Cardiac muscle cell (in vitro differentiated cells and primary cell): ENCODE results near the gene CCDC27. TPM values are rescaled to one million over a fixed set of nuclear protein-coding genes. Genes with fewer than 3 reads are reported as not detected.

Experiments
- DNase-seq, 2 donors: peaks; one replicate each; pipeline versions ENCODE4 v3.0.0 to v3.0.0-alpha.2; 2010 to 2017; ENCODE audit warnings: low read depth in 1 of 2, low spot score in 1 of 2
- H3K27ac ChIP-seq: fragments of 200-600 bp; sonication (generic); 2 replicates; pipeline ENCODE4 v1.5.1; 2016
- H3K27me3 ChIP-seq: fragments of 200-600 bp; sonication (generic); 2 replicates; pipeline ENCODE4 v1.6.0; 2016; ENCODE audit warnings: control low read depth
- H3K36me3 ChIP-seq: fragments of 200-600 bp; sonication (generic); 2 replicates; pipeline ENCODE4 v1.5.1; 2016; ENCODE audit warnings: control low read depth
- H3K4me1 ChIP-seq: fragments of 200-600 bp; sonication (generic); 2 replicates; pipeline ENCODE4 v1.8.1; 2017; ENCODE audit warnings: low read depth, mild to moderate bottlenecking, mixed run types
- H3K4me3 ChIP-seq: fragments of 200-600 bp; sonication (generic); 2 replicates; pipeline ENCODE4 v1.5.1; 2016; ENCODE audit warnings: mild to moderate bottlenecking
- H3K9me3 ChIP-seq: fragments of 200-600 bp; sonication (generic); 2 replicates; pipeline ENCODE4 v1.5.1; 2017; ENCODE audit warnings: low read depth, mild to moderate bottlenecking, control low read depth
- polyA plus RNA-seq: library from polyadenylated mRNA; unstranded; fragments of >200 nt; fragmentation: Nextera tagmentation; extraction: Ambion mirVana; gene quantifications from 2 replicates; pipeline ENCODE4 v1.2.1, GENCODE V29; 2016
- total RNA-seq: library from RNA; depleted of rRNA; stranded (reverse); fragments of >200 nt; gene quantifications from 2 replicates; pipeline ENCODE4 v1.2.3, GENCODE V29; 2016
- TF ChIP-seq, protein P1 (sequence below): IDR thresholded peaks from 2 replicates; pipeline ENCODE4 v1.5.1; 2012; ENCODE audit warnings: low read depth, mild to moderate bottlenecking, low read length

The CCDC27 gene
- total and polyA plus RNA-seq, 2 experiments from 2014 or later = 0.09 to 0.71 TPM

DNA sequence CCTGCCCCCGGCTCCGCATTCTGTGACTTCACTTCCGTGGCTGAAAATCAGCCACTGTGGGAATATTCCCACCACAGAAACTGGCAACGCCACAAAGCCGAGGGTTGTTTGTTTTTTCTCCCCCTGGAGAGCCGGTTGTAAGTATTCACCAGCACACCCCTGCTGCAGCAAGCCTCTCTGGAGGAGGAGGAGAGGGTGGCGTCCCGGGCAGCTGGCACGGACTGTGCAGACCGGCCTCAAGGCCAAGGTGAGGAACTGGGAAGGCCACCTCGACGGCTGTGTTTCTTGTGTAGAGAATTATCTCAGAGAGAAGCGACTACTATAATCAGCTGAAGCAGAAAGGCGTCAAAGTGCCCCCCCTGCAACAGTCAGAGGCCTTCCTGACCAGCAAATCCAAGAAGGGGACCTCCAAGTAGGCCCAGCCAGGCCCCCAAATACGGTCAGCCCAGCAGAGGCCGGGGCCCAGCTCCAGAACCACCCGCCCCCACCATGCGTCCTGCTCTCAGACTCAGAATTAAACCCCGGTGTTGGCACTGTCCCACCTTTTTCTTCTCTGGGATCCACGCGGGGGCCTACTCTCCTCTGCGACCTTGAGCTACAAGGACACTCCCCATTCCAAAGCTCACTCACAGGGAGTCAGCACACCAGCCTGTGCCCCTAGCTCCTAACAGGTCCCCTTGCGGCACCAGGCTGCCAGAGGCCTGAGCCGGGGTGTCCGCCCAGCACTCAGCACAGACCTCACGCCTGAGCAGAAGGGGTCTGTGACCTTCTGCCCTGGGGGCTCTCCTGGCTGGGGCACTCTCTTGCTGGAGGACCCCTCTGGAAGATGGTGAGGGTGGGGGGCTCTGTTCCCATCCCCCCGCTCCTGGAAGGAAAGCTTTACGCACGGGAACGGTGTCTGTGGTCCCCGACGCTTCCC lies 19.1 kb downstream of the CCDC27 start:
- Histone ChIP-seq H3K4me3 (peak overlapping the region; percentile 31), H3K4me1 (peaks cover 41% of the 10 kb centered on the region), H3K27ac (peak overlapping the region; percentile 22), H3K9me3 (no peaks in the 10 kb centered on the region), H3K27me3 (no peaks in the 10 kb centered on the region), H3K36me3 (no peaks in the 10 kb centered on the region)
- DNase-seq = peak in 1 of 2 donors; percentile 37
- TF ChIP-seq, protein P1, sequence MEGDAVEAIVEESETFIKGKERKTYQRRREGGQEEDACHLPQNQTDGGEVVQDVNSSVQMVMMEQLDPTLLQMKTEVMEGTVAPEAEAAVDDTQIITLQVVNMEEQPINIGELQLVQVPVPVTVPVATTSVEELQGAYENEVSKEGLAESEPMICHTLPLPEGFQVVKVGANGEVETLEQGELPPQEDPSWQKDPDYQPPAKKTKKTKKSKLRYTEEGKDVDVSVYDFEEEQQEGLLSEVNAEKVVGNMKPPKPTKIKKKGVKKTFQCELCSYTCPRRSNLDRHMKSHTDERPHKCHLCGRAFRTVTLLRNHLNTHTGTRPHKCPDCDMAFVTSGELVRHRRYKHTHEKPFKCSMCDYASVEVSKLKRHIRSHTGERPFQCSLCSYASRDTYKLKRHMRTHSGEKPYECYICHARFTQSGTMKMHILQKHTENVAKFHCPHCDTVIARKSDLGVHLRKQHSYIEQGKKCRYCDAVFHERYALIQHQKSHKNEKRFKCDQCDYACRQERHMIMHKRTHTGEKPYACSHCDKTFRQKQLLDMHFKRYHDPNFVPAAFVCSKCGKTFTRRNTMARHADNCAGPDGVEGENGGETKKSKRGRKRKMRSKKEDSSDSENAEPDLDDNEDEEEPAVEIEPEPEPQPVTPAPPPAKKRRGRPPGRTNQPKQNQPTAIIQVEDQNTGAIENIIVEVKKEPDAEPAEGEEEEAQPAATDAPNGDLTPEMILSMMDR = no peak

DNA sequence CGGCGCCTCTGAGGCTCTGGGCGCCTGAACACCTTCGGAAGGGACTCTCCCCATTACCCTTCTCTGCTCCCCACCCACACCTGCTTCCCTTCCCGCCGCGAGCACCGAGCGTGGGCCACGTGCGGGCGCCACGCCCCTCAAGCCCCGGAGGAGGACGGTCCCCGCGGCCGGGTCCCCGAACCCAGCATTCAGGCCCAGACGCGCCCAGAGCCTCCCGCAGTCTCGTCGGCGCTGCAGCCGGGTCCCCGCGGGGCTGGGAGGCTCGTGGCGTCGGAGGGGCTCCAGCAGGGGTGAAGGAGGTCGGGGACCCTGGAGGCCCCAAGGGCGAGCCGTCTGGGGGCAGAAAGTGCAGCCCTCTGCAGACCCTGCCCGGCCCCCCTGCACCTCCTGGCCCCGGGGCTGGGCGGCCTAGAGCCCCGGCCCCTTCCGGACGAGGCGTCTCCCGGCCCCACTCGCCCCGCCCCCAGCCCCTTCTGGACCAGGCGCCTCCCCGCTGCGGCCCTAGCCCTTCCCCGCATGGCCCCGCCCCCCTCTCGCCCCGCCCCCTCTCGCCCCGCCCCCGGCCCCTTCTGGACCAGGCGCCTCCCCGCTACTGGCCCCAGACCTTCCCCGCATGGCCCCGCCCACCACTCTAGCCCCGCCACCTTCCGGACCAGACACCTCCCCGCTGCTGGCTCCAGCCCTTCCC lies 19.9 kb downstream of the CCDC27 start:
- peak overlapping the region; percentile 22 for H3K27ac ChIP-seq
- H3K27me3 ChIP-seq = no peaks in the 10 kb centered on the region
- H3K9me3 ChIP-seq = no peaks in the 10 kb centered on the region
- H3K4me3 ChIP-seq = peak overlapping the region; percentile 45
- peak; percentile 85 to 95 for DNase-seq
- TF ChIP-seq, protein P1 = no peak
- H3K36me3 ChIP-seq = no peaks in the 10 kb centered on the region
- peaks cover 41% of the 10 kb centered on the region for H3K4me1 ChIP-seq

DNA sequence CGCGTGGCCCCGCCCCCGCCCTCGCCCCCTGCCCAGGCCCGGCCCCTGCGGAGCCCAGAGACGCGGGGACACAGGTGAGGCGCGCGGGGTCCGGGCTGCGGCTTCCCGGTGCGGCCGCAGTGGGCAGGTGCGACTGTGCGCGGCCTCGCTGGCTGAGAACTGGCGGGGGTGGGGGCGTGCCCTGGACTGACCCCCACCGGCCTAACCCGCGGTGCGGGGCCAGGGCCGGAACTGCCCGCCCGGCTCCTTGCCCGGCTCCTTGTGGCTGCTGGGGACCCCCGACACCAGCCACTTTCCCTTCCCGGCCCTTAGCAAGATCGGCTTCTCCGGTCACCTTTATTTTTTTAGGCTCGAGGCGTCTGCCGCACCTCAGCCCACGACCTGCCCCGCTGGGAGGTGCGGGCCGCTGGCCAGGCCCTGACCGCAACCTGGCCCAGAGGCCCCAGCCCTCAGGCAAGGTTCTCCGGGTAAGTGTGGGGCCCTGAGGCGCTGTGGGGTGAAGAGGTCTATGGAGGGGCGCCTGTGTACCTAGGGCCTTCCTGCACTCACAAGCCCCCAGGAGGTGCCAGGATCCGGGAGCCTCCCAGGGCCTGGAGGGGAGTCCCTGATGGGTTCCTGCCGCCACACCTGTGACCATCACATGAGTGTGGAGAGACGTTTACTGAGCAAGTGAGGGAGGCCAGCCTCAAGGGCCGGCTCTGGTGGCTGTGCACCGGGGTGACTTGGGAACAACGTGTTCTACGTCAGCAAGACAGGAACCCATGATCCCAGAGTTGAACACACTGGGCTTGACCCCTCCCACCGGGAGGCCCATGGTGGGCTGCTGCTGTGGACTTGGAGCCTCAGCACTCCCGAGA lies 20.7 kb downstream of the CCDC27 start, which contains the start of gene SMIM1:
TSS of gene SMIM1 (plus strand) at position 35 of the 857 bp plus-strand sequence. CDS start 2,625 bp downstream, outside the sequence.
- peaks cover 41% of the 10 kb centered on the region for H3K4me1 ChIP-seq
- no peaks in the 10 kb centered on the region for H3K9me3 ChIP-seq
- DNase-seq = no peak
- H3K27me3 ChIP-seq = no peaks in the 10 kb centered on the region
- TF ChIP-seq, protein P1 = no peak
- H3K27ac ChIP-seq = peak within 1 kb of the TSS; percentile 27
- H3K36me3 ChIP-seq = no peaks in the 10 kb centered on the region
- H3K4me3 ChIP-seq = peak within 1 kb of the TSS; percentile 45

DNA sequence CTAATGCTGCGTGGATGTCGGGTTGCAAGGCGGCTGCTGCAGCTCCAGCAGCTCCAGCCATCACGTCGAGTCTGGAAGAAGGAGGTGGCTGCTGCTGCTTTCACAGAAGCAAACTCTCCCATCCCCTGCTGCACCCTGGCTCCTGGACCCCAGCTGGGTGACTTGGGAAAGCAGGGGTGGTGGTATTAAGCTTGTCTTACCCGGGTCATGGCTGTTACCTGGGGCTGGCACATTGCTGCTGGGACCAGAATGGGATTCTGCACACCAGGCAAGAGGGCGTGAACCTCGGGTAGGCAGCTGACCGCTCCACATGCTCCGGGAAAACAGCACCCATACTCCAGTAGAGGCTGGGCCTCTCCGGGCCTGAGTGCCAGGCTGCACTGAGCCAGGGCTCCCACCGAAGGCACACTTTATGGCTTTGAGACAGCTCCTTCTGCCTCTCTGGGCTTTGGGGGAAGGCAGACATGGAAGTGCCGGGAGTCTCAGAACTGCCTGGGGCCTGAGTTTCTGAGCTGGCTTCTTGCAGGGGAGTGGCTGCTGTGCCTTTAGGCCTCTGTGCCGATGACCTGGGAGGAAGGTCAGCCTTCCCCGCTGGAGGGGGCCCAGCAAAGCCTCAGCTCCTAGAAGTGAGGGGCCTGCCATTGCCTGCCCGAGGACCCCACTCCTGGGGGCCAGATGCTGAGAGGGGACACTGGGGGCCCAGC lies 21.5 kb downstream of the CCDC27 start:
- Histone ChIP-seq H3K4me3 (no peak overlapping the region), H3K4me1 (peaks cover 41% of the 10 kb centered on the region), H3K27ac (peak overlapping the region; percentile 27), H3K9me3 (no peaks in the 10 kb centered on the region), H3K27me3 (no peaks in the 10 kb centered on the region), H3K36me3 (no peaks in the 10 kb centered on the region)
- DNase-seq = no peak
- TF ChIP-seq, protein P1 = no peak
